ENCODE data around the gene CCNJL. TPM values are rescaled to one million over a fixed set of nuclear protein-coding genes. Genes with fewer than 3 reads are reported as not detected.

The CCNJL gene
- 4.7 to 11.4 TPM (median 10.0 TPM) in 3 replicates for total RNA-seq
- long read RNA-seq, transcript CCNJL-201 (6 exons, 3,171 nt) = major isoform, 33 of 54 reads
- long read RNA-seq, partial matches to known transcripts = 1 of 54 reads
- long read RNA-seq, other reads (novel, unspliced or antisense) = 19 of 54 reads

- Mint-ChIP-seq H3K4me1 (ENCODE audit: low read depth) (peaks cover 23% of the 10 kb centered on the region), H3K4me3 (ENCODE audit: unreplicated experiment) (peak within 1 kb of the TSS; percentile 91), H3K36me3 (ENCODE audit: low read depth) (peaks cover 3% of the 10 kb centered on the region), H3K27me3 (ENCODE audit: low read depth) (no peaks in the 10 kb centered on the region), H3K9me3 (ENCODE audit: low read depth) (no peaks in the 10 kb centered on the region), H3K27ac (ENCODE audit: unreplicated experiment) (peak within 1 kb of the TSS; percentile 53)
- TF ChIP-seq CTCF (IDR thresholded peaks at IDR 0.05) = no peak
- no peak for DNase-seq (ENCODE audit: low spot score)
These were observed at the start of gene CCNJL for GRCh38 chr5:160312134-160312959. TSS of gene CCNJL (minus strand) at chr5:160312564. CDS start at chr5:160311923, 641 bp downstream.

- H3K36me3 Mint-ChIP-seq (ENCODE audit: low read depth) = no peaks in the 10 kb centered on the region
- DNase-seq (ENCODE audit: low spot score) = no peak
These were observed 49.4 kb upstream of the CCNJL start for GRCh38 chr5:160361624-160362228.

GRCh38 chr5:160360310-160360709 lies 47.9 kb upstream of the CCNJL start:
- H3K36me3 Mint-ChIP-seq (ENCODE audit: low read depth) = no peaks in the 10 kb centered on the region
- H3K4me1 Mint-ChIP-seq (ENCODE audit: low read depth) = peaks cover 13% of the 10 kb centered on the region
- H3K9me3 Mint-ChIP-seq (ENCODE audit: low read depth) = no peaks in the 10 kb centered on the region
- DNase-seq (ENCODE audit: low spot score) = no peak
- H3K4me3 Mint-ChIP-seq (ENCODE audit: unreplicated experiment) = no peak overlapping the region
- no peak for TF ChIP-seq CTCF (IDR thresholded peaks at IDR 0.05)
- H3K27me3 Mint-ChIP-seq (ENCODE audit: low read depth) = no peaks in the 10 kb centered on the region
- no peak overlapping the region for H3K27ac Mint-ChIP-seq (ENCODE audit: unreplicated experiment)

More at GRCh38 chr5:160361624-160362228, 49.4 kb upstream of the CCNJL start:
- TF ChIP-seq CTCF (IDR thresholded peaks at IDR 0.05) = no peak
- no peak overlapping the region for H3K4me3 Mint-ChIP-seq (ENCODE audit: unreplicated experiment)
- H3K27ac Mint-ChIP-seq (ENCODE audit: unreplicated experiment) = no peak overlapping the region
- no peaks in the 10 kb centered on the region for H3K9me3 Mint-ChIP-seq (ENCODE audit: low read depth)
- H3K4me1 Mint-ChIP-seq (ENCODE audit: low read depth) = peaks cover 13% of the 10 kb centered on the region
- H3K27me3 Mint-ChIP-seq (ENCODE audit: low read depth) = no peaks in the 10 kb centered on the region

- no peak for TF ChIP-seq CTCF (IDR thresholded peaks at IDR 0.05)
- Mint-ChIP-seq H3K4me3 (ENCODE audit: unreplicated experiment) (no peak overlapping the region), H3K9me3 (ENCODE audit: low read depth) (no peaks in the 10 kb centered on the region), H3K4me1 (ENCODE audit: low read depth) (peaks cover 13% of the 10 kb centered on the region), H3K27me3 (ENCODE audit: low read depth) (no peaks in the 10 kb centered on the region), H3K27ac (ENCODE audit: unreplicated experiment) (no peak overlapping the region), H3K36me3 (ENCODE audit: low read depth) (no peaks in the 10 kb centered on the region)
- DNase-seq (ENCODE audit: low spot score) = no peak
These were observed 47.5 kb upstream of the CCNJL start for GRCh38 chr5:160359816-160360215.

GRCh38 chr5:160359242-160359641 lies 46.9 kb upstream of the CCNJL start:
- Mint-ChIP-seq H3K27ac (ENCODE audit: unreplicated experiment) (no peak overlapping the region), H3K27me3 (ENCODE audit: low read depth) (no peaks in the 10 kb centered on the region), H3K9me3 (ENCODE audit: low read depth) (no peaks in the 10 kb centered on the region), H3K4me1 (ENCODE audit: low read depth) (peaks cover 13% of the 10 kb centered on the region), H3K36me3 (ENCODE audit: low read depth) (no peaks in the 10 kb centered on the region), H3K4me3 (ENCODE audit: unreplicated experiment) (no peak overlapping the region)
- no peak for DNase-seq (ENCODE audit: low spot score)
- no peak for TF ChIP-seq CTCF (IDR thresholded peaks at IDR 0.05)
